GM21423 (cell line): ENCODE data around the gene PBOV1.
"Not testable (repeated sequence)": the region's sequence is repeated elsewhere in the genome, so short reads cannot be mapped to it uniquely, and the experiment has no call there.

Experiments used
- ATAC-seq: cut with Tn5 transposase; IDR thresholded peaks from one replicate; pipeline ENCODE4 v1.9.1; 2021; ENCODE audit warnings: mild to moderate bottlenecking, moderate library complexity; ENCODE audit not compliant: unreplicated experiment

Gene PBOV1

GRCh38 chr6:138238368-138238767 lies 20.1 kb upstream of the PBOV1 start:
- ATAC-seq, result no peak

DNA sequence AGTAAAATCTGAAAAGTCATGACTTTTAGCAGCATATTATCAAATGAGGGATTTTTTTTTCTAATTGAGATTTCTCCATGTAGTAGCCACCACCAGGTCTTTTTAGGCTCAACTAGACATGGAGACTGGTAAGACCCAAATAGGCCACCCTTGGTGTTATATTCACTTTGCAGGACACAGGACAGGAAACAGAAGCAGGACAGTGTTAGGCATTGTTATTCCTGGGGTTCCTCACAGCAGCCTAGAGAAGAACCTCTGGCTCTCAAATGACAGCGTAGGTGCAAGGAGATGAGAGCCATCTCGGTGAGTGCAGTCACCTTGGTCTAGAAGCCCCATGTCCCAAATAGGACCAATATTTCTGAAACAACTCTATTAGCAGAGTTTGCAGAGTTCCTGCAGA lies 19.2 kb upstream of the PBOV1 start:
- ATAC-seq, result no peak

DNA sequence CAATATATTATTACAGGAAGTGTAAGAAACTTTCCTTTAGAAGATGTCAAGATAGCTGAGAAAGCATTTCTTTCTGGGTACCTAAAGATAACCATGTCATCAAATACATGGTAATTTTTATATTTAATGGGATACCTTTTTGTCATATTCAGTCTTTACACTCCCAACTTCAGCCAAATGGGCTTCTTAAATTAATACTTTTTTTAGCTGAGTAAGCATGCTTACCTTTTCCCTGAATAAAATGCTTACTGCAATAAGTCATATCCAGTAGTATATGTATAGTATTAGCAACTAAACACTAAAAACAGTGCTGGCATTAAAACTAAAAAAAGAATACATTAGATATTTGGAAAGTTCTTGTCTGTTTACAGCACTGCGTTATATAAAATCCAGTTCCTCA lies 17.4 kb upstream of the PBOV1 start:
- ATAC-seq, result no peak

DNA sequence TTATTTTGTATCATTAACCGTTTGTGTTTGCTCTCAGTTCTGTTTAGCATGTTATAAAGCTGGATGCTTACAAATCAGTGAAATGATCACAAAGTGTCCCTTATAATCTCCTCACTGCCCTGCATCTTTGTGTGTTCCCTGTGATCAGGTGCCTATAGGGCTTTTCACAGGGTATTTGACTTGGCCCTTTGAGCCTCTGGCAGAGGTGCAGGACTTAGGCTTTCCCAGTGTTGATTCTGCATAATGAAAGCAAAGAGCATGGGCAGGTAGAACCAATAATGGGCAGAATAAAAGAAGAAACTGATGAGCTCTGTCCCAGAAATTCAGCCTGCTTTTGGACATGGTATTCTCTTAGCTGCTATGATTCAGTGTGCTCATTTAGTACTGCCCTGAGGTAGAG lies 16.9 kb upstream of the PBOV1 start:
- ATAC-seq, result no peak

DNA sequence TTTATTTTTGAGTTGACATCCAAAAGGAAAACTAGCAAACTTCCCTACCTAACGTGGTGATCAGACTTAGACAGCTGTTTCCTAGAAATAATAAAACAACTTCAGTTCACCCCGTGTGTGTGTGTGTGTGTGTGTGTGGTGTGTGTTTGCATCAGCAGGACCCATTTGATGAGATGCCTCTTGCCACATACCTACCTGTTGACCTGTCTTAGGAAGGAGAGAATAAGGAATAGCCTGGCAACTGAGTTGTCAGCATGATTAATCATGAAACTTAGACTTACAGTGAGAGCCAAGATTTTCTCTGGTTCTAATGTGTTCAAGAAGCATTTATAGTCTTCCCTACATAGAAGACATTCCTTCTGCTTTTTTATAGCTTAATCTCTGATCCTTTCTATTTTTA lies 16.1 kb upstream of the PBOV1 start:
- no peak for ATAC-seq

GRCh38 chr6:138231381-138231886 lies 13.1 kb upstream of the PBOV1 start:
- ATAC-seq, result no peak

- no peak for ATAC-seq
Measured at GRCh38 chr6:138230759-138231380, 12.6 kb upstream of the PBOV1 start.

- no peak for ATAC-seq
Measured at GRCh38 chr6:138230221-138230620, 11.9 kb upstream of the PBOV1 start.

- no peak for ATAC-seq
Measured at GRCh38 chr6:138229663-138230179, 11.4 kb upstream of the PBOV1 start.

GRCh38 chr6:138229072-138229471 lies 10.8 kb upstream of the PBOV1 start:
- no peak for ATAC-seq

- ATAC-seq, result no peak
Measured at GRCh38 chr6:138227316-138227781, 9.1 kb upstream of the PBOV1 start.

DNA sequence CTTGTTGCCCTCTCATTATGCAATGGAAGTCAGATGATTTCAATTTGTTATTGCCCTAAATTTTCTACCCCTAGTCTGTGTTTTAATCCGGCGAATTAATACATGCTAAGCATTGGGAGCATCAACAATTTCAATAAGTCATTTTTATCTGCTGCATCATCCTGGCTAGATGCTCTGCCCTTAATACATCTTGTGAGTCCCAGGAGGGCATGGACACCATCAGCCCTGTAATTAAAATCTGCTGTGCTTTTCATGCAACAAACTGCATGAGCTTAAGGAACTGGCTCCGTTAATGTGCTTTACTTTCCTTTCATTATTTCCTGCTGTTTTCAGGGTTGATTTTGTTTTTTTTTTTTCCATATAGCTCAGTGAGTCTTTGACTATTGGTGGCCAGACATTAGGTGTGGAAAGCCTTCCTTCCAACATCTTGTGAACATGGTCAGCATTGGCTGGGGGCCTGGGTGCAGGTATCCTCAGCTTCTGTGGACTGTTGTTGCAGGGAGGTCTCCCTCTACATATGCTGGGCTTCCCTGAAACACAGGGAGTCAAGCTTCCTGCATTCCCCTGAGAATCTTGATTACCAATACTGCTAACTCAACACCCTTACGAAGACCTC lies 8.5 kb upstream of the PBOV1 start:
- no peak for ATAC-seq

DNA sequence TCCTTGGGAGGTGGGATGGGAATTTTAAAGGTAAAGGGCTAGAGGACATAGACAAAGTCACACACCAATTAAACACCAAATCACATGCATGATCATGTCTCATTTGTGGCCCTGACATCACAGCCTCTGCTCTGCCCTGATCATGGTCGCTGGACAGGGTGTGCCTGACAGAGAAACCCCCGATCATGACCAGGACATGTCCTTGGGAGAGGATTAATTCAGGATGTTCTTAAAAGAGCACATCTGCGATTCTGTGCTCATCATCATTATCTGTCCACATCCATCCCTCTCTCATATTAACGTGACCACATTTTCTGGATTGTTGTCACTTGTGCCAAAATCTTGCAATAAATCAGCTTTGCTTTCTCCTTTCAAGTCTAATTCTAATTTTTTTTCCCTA lies 7.7 kb upstream of the PBOV1 start:
- ATAC-seq, result no peak

GRCh38 chr6:138222901-138223546 lies 4.7 kb upstream of the PBOV1 start:
- no peak for ATAC-seq

DNA sequence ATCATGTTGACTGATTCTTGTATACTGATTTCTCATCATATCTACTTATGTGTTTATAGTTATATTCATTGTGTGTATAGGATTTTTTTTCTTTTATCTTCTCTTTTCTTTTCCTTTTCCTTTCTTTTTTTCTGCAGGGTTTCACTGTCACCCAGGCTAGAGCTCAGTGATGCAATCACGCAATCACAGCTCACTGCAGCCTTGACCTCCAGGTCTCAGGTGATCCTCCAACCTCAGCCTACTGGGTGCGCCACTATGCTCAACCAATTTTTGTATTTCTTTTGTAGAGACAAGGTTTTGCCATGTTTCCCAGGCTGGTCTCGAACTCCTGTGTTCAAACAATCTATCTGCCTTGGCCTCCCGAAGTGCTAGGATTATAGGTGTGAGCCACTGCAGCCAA lies 1.6 kb upstream of the PBOV1 start:
- ATAC-seq, result no peak

DNA sequence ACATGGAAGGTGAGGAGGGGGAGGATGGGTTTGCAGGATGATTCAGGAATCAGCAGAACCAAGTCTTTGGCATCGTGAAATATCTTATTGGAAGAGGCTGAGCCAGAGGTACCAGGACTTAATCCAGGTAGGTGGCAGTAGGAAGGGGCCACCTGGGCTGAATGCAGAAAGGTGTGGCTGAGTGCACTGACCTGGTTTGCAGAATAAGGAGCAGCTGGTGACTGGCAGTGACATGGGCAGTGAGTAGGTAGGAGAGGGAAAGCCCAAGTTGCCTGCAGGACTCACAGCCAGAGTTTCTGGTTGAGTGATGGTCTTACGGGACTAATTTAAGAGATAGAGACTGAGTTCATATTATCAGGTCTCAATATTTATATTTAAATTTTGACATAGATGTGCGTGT lies 1.1 kb upstream of the PBOV1 start:
- no peak for ATAC-seq

GRCh38 chr6:138215093-138215782 lies 3.1 kb downstream of the PBOV1 start:
- no peak for ATAC-seq

DNA sequence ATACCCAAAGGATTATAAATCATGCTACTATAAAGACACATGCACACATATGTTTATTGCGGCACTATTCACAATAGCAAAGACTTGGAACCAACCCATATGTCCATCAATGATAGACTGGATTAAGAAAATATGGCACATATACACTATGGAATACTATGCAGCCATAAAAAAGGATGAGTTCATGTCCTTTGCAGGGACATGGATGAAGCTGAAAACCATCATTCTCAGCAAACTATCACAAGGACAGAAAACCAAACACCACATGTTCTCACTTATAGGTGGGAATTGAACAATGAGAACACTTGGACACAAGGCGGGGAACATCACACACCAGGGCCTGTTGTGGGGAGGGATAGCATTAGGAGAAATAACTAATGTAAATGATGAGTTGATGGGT lies 5.8 kb downstream of the PBOV1 start:
- ATAC-seq, result not testable (repeated sequence)

DNA sequence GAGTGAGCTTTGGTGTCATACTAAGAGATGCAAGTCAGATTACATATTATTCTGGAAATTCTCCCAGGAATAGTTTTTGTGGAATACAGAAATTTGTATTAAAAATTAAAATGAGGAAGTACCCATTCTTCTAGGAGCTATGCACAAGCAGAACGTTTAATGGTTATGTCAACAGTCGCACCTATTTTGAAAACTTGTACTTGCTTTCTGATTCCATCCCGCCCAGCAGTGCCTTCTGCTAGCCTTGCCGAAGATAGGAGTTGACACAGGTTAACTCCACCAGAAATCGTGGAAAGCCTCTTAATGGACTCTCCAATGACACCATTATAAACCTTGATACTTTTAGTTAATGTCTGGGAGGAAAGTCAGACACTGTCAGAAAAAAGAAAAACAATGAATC lies 6.7 kb downstream of the PBOV1 start:
- no peak for ATAC-seq

GRCh38 chr6:138211048-138211581 lies 7.2 kb downstream of the PBOV1 start:
- ATAC-seq, result no peak

- no peak for ATAC-seq
Measured at GRCh38 chr6:138206862-138207261, 11.4 kb downstream of the PBOV1 start.
